Measurements from ENCODE around the gene C15orf62.

DNA sequence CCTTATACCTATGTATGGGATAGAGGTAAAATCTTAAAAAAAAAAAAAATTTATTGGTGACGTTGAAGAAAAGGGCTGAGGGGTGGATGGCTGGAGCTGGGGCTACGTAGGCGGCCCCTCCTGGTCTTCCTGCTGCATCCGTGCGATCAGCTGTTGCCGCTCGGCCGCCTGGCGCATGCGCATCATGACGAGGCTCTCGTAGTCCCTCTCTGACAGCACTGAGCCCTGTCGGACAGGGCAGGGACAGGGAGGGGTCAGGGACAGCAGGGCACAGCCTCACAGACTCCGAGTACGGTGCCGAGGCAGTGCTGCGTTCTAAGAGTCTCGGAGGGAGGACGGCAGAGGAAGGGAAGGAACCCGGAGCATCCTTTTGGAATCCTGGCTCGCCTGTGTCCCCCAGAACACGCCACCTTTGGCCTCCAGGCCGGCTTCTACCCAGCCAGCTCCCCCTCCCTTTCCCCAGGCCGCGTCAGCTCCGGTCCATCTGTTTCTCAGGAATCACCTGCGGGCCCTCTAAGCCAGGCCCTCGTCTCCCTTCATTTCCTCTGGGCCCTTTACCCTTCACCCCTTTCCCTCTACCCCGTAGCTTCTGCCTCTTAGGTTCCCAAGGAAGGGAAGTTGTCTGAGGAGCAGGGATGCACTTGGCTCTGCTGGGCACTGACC is 1.8 kb upstream of the C15orf62 start:
- TF ChIP-seq, protein P1, sequence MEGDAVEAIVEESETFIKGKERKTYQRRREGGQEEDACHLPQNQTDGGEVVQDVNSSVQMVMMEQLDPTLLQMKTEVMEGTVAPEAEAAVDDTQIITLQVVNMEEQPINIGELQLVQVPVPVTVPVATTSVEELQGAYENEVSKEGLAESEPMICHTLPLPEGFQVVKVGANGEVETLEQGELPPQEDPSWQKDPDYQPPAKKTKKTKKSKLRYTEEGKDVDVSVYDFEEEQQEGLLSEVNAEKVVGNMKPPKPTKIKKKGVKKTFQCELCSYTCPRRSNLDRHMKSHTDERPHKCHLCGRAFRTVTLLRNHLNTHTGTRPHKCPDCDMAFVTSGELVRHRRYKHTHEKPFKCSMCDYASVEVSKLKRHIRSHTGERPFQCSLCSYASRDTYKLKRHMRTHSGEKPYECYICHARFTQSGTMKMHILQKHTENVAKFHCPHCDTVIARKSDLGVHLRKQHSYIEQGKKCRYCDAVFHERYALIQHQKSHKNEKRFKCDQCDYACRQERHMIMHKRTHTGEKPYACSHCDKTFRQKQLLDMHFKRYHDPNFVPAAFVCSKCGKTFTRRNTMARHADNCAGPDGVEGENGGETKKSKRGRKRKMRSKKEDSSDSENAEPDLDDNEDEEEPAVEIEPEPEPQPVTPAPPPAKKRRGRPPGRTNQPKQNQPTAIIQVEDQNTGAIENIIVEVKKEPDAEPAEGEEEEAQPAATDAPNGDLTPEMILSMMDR (IDR thresholded peaks at IDR 0.05) = no peak
- TF ChIP-seq POLR2A (IDR thresholded peaks at IDR 0.05) = no peak

All from heart left ventricle (tissue), 13 donors.